SU-DHL-6 (cell line): ENCODE data around the gene TFF1.

Experiments used
- EZH2phosphoT487 ChIP-seq: fragments of 200-600 bp; sonication (generic), shearing (Covaris generic); conservative IDR thresholded peaks from 2 replicates; pipeline ENCODE4 v1.6.1; 2018; ENCODE audit warnings: mild to moderate bottlenecking, antibody characterized with exemption, low read length, moderate library complexity, mixed read lengths
- TF ChIP-seq, protein P1 (sequence below): fragments of 200-600 bp; sonication (generic); IDR thresholded peaks from one replicate; pipeline ENCODE4 v1.5.1; 2017; ENCODE audit warnings: antibody characterized with exemption, mild to moderate bottlenecking, low read length, moderate library complexity; ENCODE audit not compliant: insufficient read depth, poor library complexity, severe bottlenecking

DNA sequence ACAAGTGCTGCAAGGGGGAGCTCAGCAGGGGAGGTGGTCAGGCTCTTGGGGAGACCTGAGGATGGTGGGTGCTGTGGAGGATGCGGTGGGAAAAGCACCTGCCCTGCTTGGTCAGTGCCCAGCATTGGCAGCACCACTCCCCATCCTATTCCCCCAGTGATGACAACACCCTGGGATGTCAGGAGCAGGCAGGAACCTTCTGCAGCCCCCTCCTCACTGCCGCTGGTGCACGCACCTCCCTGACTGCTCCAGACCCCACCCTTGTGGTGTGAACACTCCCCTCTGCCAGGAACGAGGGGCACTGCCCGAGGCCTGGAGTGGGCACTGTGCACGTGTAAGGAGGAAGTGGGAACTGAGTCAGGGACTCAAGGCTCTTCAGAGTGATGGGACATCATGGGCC, 17.0 kb upstream of the TFF1 start:
- TF ChIP-seq, protein P1, sequence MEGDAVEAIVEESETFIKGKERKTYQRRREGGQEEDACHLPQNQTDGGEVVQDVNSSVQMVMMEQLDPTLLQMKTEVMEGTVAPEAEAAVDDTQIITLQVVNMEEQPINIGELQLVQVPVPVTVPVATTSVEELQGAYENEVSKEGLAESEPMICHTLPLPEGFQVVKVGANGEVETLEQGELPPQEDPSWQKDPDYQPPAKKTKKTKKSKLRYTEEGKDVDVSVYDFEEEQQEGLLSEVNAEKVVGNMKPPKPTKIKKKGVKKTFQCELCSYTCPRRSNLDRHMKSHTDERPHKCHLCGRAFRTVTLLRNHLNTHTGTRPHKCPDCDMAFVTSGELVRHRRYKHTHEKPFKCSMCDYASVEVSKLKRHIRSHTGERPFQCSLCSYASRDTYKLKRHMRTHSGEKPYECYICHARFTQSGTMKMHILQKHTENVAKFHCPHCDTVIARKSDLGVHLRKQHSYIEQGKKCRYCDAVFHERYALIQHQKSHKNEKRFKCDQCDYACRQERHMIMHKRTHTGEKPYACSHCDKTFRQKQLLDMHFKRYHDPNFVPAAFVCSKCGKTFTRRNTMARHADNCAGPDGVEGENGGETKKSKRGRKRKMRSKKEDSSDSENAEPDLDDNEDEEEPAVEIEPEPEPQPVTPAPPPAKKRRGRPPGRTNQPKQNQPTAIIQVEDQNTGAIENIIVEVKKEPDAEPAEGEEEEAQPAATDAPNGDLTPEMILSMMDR = no peak
- no peak for TF ChIP-seq EZH2phosphoT487
